ENCODE results near the gene ARHGAP29.

DNA sequence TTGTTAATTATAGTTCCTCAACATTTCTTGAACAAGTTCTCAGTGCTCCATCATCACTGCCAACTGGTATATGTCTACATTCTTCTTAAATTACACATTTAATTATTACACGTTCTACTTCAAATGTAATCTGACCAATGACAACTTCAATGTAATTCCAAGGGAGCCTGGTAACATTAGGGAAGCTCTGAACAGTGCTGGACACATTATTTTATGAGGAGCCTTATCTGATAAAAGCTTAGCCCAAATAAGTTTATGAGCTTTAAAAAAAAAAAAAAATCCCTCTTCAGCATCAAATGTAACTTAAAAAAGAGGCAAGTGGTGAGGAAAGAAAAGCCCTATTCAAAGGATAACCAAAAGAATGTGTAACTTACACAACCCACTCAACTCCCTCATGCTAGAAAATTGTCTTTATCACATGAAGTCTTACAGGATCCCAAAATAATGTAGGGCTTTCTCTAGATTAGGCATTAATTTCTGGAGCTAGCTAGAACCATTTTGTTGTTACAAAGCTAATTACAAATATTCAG, 81.2 kb downstream of the ARHGAP29 start:
- TF ChIP-seq, protein P1, sequence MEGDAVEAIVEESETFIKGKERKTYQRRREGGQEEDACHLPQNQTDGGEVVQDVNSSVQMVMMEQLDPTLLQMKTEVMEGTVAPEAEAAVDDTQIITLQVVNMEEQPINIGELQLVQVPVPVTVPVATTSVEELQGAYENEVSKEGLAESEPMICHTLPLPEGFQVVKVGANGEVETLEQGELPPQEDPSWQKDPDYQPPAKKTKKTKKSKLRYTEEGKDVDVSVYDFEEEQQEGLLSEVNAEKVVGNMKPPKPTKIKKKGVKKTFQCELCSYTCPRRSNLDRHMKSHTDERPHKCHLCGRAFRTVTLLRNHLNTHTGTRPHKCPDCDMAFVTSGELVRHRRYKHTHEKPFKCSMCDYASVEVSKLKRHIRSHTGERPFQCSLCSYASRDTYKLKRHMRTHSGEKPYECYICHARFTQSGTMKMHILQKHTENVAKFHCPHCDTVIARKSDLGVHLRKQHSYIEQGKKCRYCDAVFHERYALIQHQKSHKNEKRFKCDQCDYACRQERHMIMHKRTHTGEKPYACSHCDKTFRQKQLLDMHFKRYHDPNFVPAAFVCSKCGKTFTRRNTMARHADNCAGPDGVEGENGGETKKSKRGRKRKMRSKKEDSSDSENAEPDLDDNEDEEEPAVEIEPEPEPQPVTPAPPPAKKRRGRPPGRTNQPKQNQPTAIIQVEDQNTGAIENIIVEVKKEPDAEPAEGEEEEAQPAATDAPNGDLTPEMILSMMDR (IDR thresholded peaks at IDR 0.05) = no peak
- TF ChIP-seq EP300 (IDR thresholded peaks at IDR 0.05) = no peak
- TF ChIP-seq POLR2A (IDR thresholded peaks at IDR 0.05) = no peak
- no peak for TF ChIP-seq POLR2AphosphoS5 (IDR thresholded peaks at IDR 0.05)

Measured in sigmoid colon (tissue), 4 donors.